LNCAP (cell line): ENCODE measurements around the gene GTPBP6.

Source experiments
- CTCF ChIP-seq: fragments of 450-650 bp; IDR thresholded peaks from 2 replicates; pipeline ENCODE4 v1.5.1; 2017; ENCODE audit warnings: mild to moderate bottlenecking

The GTPBP6 gene

GRCh38 chrX:318739-319578 lies at the start of gene GTPBP6:
Gene GTPBP6 (minus strand): TSS chrX:318796. CDS start chrX:318787, 9 bp downstream.
- peak; percentile 11; the same call in 1 of the 2 replicates for TF ChIP-seq CTCF

- no peak for TF ChIP-seq CTCF
Observed at GRCh38 chrX:367866-368265, 49.3 kb upstream of the GTPBP6 start.

GRCh38 chrX:367349-367748 lies 48.8 kb upstream of the GTPBP6 start:
- no peak for TF ChIP-seq CTCF

- TF ChIP-seq CTCF = no peak
Observed at GRCh38 chrX:363621-364375, 45.2 kb upstream of the GTPBP6 start.

- TF ChIP-seq CTCF = no peak
Observed at GRCh38 chrX:362937-363620, 44.5 kb upstream of the GTPBP6 start.

GRCh38 chrX:362351-362750 lies 43.8 kb upstream of the GTPBP6 start:
- TF ChIP-seq CTCF = no peak

- no peak for TF ChIP-seq CTCF
Observed at GRCh38 chrX:361231-362145, 42.9 kb upstream of the GTPBP6 start.
